ENCODE results near the gene GBF1.

The GBF1 gene

GRCh38 chr10:102420181-102420713 lies 174.9 kb downstream of the GBF1 start:
- no peaks in the 10 kb centered on the region for H3K9me3 ChIP-seq (ENCODE audit: low read depth, low read length)
- H3K9ac ChIP-seq (ENCODE audit: insufficient read length), result peak overlapping the region; percentile 60
- no peak for DNase-seq (ENCODE audit: low read depth, low spot score)
- no peak overlapping the region for H3K27ac ChIP-seq
- peak overlapping the region; percentile 90 for H3K4me3 ChIP-seq
- TF ChIP-seq POLR2AphosphoS5 (IDR thresholded peaks at IDR 0.05; ENCODE audit: borderline replicate concordance, low read depth, low read length) (no peak), EZH2 (IDR thresholded peaks at IDR 0.05) (no peak), FOXP2 (optimal IDR thresholded peaks at IDR 0.05; ENCODE audit: control extremely low read depth, extremely low read length, insufficient read depth) (no peak)
- H3K36me3 ChIP-seq (ENCODE audit: insufficient read depth, low read length), result no peaks in the 10 kb centered on the region

GRCh38 chr10:102420714-102421506 lies 175.6 kb downstream of the GBF1 start, which contains the start of gene FBXL15:
TSS of gene FBXL15 (plus strand) at chr10:102420836. CDS start at chr10:102421130, 294 bp downstream.
- no peaks in the 10 kb centered on the region for H3K36me3 ChIP-seq (ENCODE audit: insufficient read depth, low read length)
- peak; percentile 61 for DNase-seq (ENCODE audit: low read depth, low spot score)
- H3K4me3 ChIP-seq, result peak within 1 kb of the TSS; percentile 90
- peak within 1 kb of the TSS; percentile 67; the same call in 1 of the 2 replicates for H3K27ac ChIP-seq
- peak; percentile 26 for TF ChIP-seq FOXP2 (optimal IDR thresholded peaks at IDR 0.05; ENCODE audit: control extremely low read depth, extremely low read length, insufficient read depth)
- TF ChIP-seq POLR2AphosphoS5 (IDR thresholded peaks at IDR 0.05; ENCODE audit: borderline replicate concordance, low read depth, low read length), result peak; percentile 15; the same call in 1 of the 2 replicates
- TF ChIP-seq EZH2 (IDR thresholded peaks at IDR 0.05), result no peak
- H3K9ac ChIP-seq (ENCODE audit: insufficient read length), result peak within 1 kb of the TSS; percentile 60
- H3K9me3 ChIP-seq (ENCODE audit: low read depth, low read length), result no peaks in the 10 kb centered on the region

GRCh38 chr10:102421507-102421756 lies 176.1 kb downstream of the GBF1 start:
- H3K27ac ChIP-seq, result no peak overlapping the region
- TF ChIP-seq FOXP2 (optimal IDR thresholded peaks at IDR 0.05; ENCODE audit: control extremely low read depth, extremely low read length, insufficient read depth) (no peak), POLR2AphosphoS5 (IDR thresholded peaks at IDR 0.05; ENCODE audit: borderline replicate concordance, low read depth, low read length) (no peak), EZH2 (IDR thresholded peaks at IDR 0.05) (no peak)
- no peaks in the 10 kb centered on the region for H3K9me3 ChIP-seq (ENCODE audit: low read depth, low read length)
- H3K9ac ChIP-seq (ENCODE audit: insufficient read length), result peak overlapping the region; percentile 27
- DNase-seq (ENCODE audit: low read depth, low spot score), result no peak
- H3K36me3 ChIP-seq (ENCODE audit: insufficient read depth, low read length), result no peaks in the 10 kb centered on the region
- H3K4me3 ChIP-seq, result peak overlapping the region; percentile 90

DNA sequence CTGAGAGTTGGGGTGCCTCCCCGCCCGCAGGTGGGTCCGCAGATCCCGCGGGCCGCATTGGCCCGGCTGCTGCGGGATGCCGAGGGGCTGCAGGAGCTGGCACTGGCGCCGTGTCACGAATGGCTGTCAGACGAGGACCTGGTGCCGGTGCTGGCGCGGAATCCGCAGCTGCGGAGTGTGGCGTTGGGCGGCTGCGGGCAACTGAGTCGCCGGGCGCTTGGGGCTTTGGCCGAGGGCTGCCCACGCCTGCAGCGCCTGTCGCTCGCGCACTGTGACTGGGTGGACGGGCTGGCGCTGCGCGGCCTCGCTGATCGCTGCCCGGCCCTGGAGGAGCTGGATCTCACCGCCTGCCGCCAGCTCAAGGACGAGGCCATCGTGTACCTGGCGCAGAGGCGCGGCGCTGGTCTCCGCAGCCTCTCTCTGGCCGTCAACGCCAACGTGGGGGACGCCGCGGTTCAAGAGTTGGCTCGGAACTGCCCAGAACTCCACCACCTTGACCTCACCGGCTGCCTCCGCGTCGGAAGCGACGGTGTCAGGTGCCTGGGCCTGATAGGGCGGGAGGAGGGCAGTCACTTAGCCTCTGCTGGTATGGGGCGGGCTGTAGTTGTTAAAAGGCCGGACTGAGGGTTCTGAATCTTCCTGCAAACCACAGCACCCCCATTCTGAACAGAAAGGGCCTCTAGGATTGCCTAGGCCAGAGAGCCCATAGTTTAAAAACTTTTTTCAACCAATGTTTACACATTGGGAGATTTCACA lies 176.6 kb downstream of the GBF1 start:
- Histone ChIP-seq H3K9me3 (ENCODE audit: low read depth, low read length) (no peaks in the 10 kb centered on the region), H3K36me3 (ENCODE audit: insufficient read depth, low read length) (no peaks in the 10 kb centered on the region), H3K4me3 (peak overlapping the region; percentile 90), H3K9ac (ENCODE audit: insufficient read length) (peak overlapping the region; percentile 27), H3K27ac (no peak overlapping the region)
- TF ChIP-seq FOXP2 (optimal IDR thresholded peaks at IDR 0.05; ENCODE audit: control extremely low read depth, extremely low read length, insufficient read depth) (no peak), POLR2AphosphoS5 (IDR thresholded peaks at IDR 0.05; ENCODE audit: borderline replicate concordance, low read depth, low read length) (no peak), EZH2 (IDR thresholded peaks at IDR 0.05) (no peak)
- no peak for DNase-seq (ENCODE audit: low read depth, low spot score)

GRCh38 chr10:102422545-102423129 lies 177.3 kb downstream of the GBF1 start:
- TF ChIP-seq FOXP2 (optimal IDR thresholded peaks at IDR 0.05; ENCODE audit: control extremely low read depth, extremely low read length, insufficient read depth), result no peak
- no peak; the same call in 1 of the 2 replicates for TF ChIP-seq POLR2AphosphoS5 (IDR thresholded peaks at IDR 0.05; ENCODE audit: borderline replicate concordance, low read depth, low read length)
- H3K9me3 ChIP-seq (ENCODE audit: low read depth, low read length), result no peaks in the 10 kb centered on the region
- H3K36me3 ChIP-seq (ENCODE audit: insufficient read depth, low read length), result no peaks in the 10 kb centered on the region
- H3K4me3 ChIP-seq, result no peak overlapping the region
- no peak overlapping the region for H3K9ac ChIP-seq (ENCODE audit: insufficient read length)
- no peak overlapping the region for H3K27ac ChIP-seq
- no peak for DNase-seq (ENCODE audit: low read depth, low spot score)

GRCh38 chr10:102423372-102423968 lies 178.1 kb downstream of the GBF1 start:
- no peak for DNase-seq (ENCODE audit: low read depth, low spot score)
- no peak overlapping the region for H3K4me3 ChIP-seq
- H3K27ac ChIP-seq, result no peak overlapping the region
- no peaks in the 10 kb centered on the region for H3K9me3 ChIP-seq (ENCODE audit: low read depth, low read length)
- H3K9ac ChIP-seq (ENCODE audit: insufficient read length), result no peak overlapping the region
- TF ChIP-seq EZH2 (IDR thresholded peaks at IDR 0.05) (no peak), FOXP2 (optimal IDR thresholded peaks at IDR 0.05; ENCODE audit: control extremely low read depth, extremely low read length, insufficient read depth) (no peak), POLR2AphosphoS5 (IDR thresholded peaks at IDR 0.05; ENCODE audit: borderline replicate concordance, low read depth, low read length) (no peak)
- no peaks in the 10 kb centered on the region for H3K36me3 ChIP-seq (ENCODE audit: insufficient read depth, low read length)

DNA sequence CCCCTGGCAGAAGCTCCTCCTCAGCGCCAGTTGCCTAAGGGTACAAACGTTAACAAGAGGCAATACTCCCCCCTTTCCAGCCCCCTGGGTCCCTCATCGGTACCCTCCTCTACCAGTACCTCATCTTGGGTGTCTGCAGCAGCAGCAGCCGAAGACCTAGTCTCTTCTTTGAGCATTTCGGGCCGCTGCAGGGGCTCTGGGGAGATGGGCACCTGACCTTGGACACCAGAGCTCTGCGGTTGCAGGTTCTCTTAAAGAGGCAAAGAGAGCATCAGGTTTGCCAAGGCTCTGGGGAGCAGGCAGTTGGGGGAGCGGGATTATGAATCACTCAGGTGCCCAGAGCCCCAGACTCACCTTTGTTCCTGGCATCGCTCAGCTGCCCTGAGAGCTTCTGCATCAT lies 178.8 kb downstream of the GBF1 start:
- no peak overlapping the region for H3K4me3 ChIP-seq
- DNase-seq (ENCODE audit: low read depth, low spot score), result no peak
- no peak overlapping the region for H3K27ac ChIP-seq
- TF ChIP-seq EZH2 (IDR thresholded peaks at IDR 0.05) (no peak), POLR2AphosphoS5 (IDR thresholded peaks at IDR 0.05; ENCODE audit: borderline replicate concordance, low read depth, low read length) (no peak), FOXP2 (optimal IDR thresholded peaks at IDR 0.05; ENCODE audit: control extremely low read depth, extremely low read length, insufficient read depth) (no peak)
- no peaks in the 10 kb centered on the region for H3K9me3 ChIP-seq (ENCODE audit: low read depth, low read length)
- no peak overlapping the region for H3K9ac ChIP-seq (ENCODE audit: insufficient read length)
- no peaks in the 10 kb centered on the region for H3K36me3 ChIP-seq (ENCODE audit: insufficient read depth, low read length)

DNA sequence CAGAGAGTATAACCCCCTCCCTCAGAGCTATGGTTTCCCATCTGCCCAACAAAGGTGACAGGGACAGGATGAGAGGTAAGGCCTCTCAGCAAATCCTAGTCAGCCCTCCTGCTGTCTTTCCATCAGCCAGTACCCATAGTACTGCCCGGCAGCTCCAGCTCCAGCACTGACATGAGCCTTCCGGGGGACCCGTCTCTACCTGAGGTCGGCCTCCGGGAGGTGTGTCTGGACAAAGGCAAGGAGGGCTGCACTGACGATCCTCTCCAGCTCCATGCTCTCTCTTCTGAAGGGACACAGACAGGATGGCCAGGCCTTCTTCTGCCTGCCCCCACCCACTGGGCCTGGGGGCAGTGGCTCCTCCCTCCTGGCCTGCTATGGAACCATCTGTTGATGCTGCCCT lies 179.6 kb downstream of the GBF1 start:
- H3K4me3 ChIP-seq, result no peak overlapping the region
- H3K9ac ChIP-seq (ENCODE audit: insufficient read length), result no peak overlapping the region
- H3K27ac ChIP-seq, result no peak overlapping the region
- no peak for DNase-seq (ENCODE audit: low read depth, low spot score)
- H3K9me3 ChIP-seq (ENCODE audit: low read depth, low read length), result no peaks in the 10 kb centered on the region
- no peaks in the 10 kb centered on the region for H3K36me3 ChIP-seq (ENCODE audit: insufficient read depth, low read length)
- no peak for TF ChIP-seq POLR2AphosphoS5 (IDR thresholded peaks at IDR 0.05; ENCODE audit: borderline replicate concordance, low read depth, low read length)
- TF ChIP-seq EZH2 (IDR thresholded peaks at IDR 0.05), result no peak
- no peak for TF ChIP-seq FOXP2 (optimal IDR thresholded peaks at IDR 0.05; ENCODE audit: control extremely low read depth, extremely low read length, insufficient read depth)
